Tibial nerve (tissue), 4 donors: ENCODE results near the gene P2RY14.

Experiments
- CTCF ChIP-seq, 5 experiments: fragments of 200-600 bp in 3 of 5; fragments of 450-650 bp in 2 of 5; sonication (generic) in 3 of 5; IDR thresholded peaks; one replicate each; pipeline ENCODE4 v1.5.1; 2016 to 2019; ENCODE audit warnings: antibody characterized with exemption in 5 of 5, mild to moderate bottlenecking in 3 of 5, moderate library complexity in 2 of 5
- EP300 ChIP-seq, 2 donors: sonication (generic); formaldehyde crosslinking; IDR thresholded peaks; one replicate each; pipeline ENCODE4 v1.6.1; 2017; ENCODE audit warnings: antibody characterized with exemption in 2 of 2, mild to moderate bottlenecking in 1 of 2

GRCh38 chr3:151197228-151197627, 81.1 kb downstream of the P2RY14 start:
- no peak for TF ChIP-seq CTCF (IDR thresholded peaks at IDR 0.05)
- no peak for TF ChIP-seq EP300 (IDR thresholded peaks at IDR 0.05)
